Stimulated activated naive CD8-positive, alpha-beta T cell treated with anti-CD3 and anti-CD28 coated beads, Interleukin-15, amount 100 ng/mL, for 72 hours (primary cell): Measurements from ENCODE around the gene TSPEAR.

Source experiments
- ATAC-seq: fragments of 150-1000 bp; cut with Tn5 transposase; 2 replicates; pipeline ENCODE4 v1.10.0; 2021; ENCODE audit warnings: mild to moderate bottlenecking, moderate library complexity
- DNase-seq, 2 donors: peaks; one replicate each; pipeline ENCODE4 v3.0.0; 2021 to 2022
- H3K27ac Mint-ChIP-seq, 2 donors: one replicate each; pipeline ENCODE4 v1.8.0; 2022; ENCODE audit warnings: mild to moderate bottlenecking in 2 of 2, mixed read lengths in 2 of 2, moderate library complexity in 2 of 2
- H3K27me3 Mint-ChIP-seq: one replicate; pipeline ENCODE4 v1.8.0; 2022; ENCODE audit warnings: mixed read lengths
- H3K4me1 Mint-ChIP-seq: one replicate; pipeline ENCODE4 v1.8.0; 2022; ENCODE audit warnings: mild to moderate bottlenecking, mixed read lengths
- H3K4me3 Mint-ChIP-seq, 2 donors: one replicate each; pipeline ENCODE4 v1.8.0; 2022; ENCODE audit warnings: mild to moderate bottlenecking in 2 of 2, mixed read lengths in 2 of 2, moderate library complexity in 1 of 2
- H3K9me3 Mint-ChIP-seq, 2 donors: one replicate each; pipeline ENCODE4 v1.8.0; 2022; ENCODE audit warnings: mixed read lengths in 2 of 2

TSPEAR gene

DNA sequence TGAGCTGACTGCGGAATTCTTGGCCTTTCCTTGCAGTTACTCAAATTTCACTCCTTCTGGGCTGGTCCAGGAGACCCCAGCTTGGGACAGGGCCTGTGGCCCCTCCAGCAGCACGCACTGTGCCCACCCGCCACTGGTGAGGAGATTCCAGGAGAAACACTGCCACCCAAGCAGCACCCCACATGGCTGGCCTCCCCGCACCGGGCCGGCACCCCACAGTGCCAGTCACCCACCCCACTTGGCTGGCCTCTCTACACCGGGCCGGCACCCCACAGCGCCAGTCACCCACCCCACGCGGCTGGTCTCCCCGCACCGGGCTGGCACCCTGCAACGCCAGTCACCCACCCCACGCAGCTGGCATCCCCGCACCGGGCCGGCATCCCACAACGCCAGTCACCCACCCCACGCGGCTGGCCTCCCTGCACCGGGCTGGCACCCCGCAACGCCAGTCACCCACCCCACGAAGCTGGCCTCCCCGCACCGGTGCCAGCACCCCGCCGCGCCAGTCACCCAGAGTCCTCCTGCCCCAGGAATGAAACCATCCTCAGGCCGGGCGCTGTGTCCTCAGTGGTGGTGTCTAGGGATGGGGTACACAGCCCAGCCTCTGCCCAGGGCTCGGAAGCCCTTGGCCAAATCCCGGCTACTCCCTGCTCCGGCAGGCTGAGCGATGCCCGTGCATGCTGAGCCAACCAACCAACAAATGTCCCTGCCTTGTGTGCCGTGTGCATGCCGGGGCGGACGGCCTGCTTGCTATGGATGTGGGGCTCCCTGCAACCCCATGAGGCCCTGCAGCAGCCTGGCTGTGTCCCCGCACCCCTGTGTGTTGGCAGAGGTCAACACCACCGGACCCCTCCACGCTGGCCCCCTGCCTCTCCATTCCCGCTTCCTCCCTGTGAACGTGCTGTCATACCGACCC, 38.6 kb upstream of the TSPEAR start:
- no peaks in the 10 kb centered on the region for H3K4me1 Mint-ChIP-seq
- DNase-seq: no peak
- ATAC-seq: peak; percentile 69
- peaks cover 22% of the 10 kb centered on the region for H3K27me3 Mint-ChIP-seq
- peak overlapping the region in 1 of 2 donors; percentile 79 for H3K27ac Mint-ChIP-seq
- no peaks in the 10 kb centered on the region for H3K9me3 Mint-ChIP-seq
- H3K4me3 Mint-ChIP-seq: no peak overlapping the region

DNA sequence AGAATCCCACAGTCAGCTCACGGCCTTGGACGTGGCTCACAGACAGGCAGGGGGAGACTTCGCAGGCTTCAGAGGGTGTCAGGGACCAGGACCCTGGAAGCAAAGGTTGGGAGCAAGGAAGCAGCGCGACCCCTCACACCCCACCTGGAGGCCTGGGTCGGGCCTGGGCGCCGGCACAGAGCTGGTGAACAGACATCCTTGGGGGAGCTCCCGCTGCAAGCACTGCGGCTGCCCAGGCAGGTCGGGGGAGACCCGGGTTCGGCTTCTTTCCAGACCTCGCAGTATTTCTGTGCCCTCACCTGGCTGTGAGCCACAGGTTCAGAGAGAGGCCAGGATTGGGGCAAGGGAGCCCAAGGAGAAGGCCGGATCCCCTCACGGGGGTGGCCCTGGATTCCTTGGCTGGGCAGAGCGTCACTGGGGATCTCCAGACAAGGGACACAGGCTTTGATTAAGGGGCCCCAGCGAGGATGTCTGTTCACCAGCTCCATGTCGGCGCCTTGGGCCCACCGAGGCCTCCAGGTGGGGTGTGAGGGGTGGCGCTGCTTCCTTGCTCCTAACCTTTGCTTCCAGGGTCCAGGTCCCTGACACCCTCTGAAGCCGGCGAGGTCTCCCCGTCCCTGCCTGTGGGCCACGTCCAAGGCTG, 37.9 kb upstream of the TSPEAR start:
- peaks cover 22% of the 10 kb centered on the region for H3K27me3 Mint-ChIP-seq
- no peaks in the 10 kb centered on the region for H3K9me3 Mint-ChIP-seq
- DNase-seq (no peak), ATAC-seq (no peak)
- no peak overlapping the region for H3K4me3 Mint-ChIP-seq
- H3K27ac Mint-ChIP-seq: no peak overlapping the region
- no peaks in the 10 kb centered on the region for H3K4me1 Mint-ChIP-seq

DNA sequence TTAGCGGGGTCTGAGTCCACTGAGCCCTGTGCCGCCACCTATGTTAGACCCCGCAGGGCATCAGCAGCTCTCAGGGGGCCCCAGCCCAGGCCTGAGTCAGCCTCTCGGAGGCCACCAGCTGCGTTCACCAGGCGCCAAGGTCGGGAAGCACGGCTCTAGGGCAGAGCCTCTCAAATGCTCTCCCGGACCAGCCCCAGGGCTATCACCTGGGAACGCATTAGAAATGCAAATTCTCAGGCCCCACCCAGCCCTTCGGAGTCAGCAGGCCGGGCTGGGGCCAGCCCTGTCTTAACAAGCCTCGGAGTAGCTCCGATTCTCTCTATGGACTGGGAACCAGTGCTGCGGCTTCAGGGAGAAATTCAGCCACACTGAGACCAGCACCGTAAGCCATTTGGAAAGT, 37.2 kb upstream of the TSPEAR start:
- Mint-ChIP-seq H3K27ac (no peak overlapping the region), H3K9me3 (no peaks in the 10 kb centered on the region), H3K4me1 (no peaks in the 10 kb centered on the region), H3K27me3 (peaks cover 22% of the 10 kb centered on the region), H3K4me3 (no peak overlapping the region)
- no peak for ATAC-seq
- DNase-seq: no peak

DNA sequence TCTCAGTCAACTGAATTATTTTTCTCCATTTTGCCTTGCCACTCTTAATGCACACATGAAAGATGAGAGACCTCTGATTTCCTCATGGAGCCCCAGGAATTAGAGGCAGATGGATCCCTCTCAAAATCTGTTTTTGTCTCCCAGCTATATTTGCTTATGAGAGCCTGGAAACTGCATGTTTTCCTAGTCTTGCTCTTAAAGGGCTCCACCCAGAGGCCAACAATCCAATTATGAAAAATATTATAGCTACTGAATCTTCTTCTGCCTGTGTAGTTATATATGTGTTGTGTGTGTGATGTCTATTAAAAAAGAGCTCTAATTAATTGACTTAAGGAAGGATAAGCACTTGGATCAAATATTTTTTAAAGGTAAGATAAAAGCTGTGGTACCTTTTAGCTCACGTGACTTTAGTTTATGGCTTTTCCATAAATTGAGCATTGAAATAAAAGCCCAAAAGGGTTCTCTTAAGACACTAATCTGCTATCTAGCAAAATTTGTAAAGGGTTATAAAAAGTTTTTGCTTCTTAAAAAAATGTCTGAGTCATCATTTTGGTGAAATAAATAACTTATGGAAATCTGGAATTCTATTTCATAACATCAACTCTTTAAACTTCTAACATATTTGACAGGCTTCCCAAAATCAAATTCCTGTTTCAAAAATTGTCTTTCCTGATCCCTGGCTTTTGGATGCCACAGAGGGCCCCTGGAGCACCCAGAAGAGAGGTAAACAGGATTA, 31.2 kb upstream of the TSPEAR start:
- H3K27me3 Mint-ChIP-seq: no peaks in the 10 kb centered on the region
- no peak overlapping the region for H3K4me3 Mint-ChIP-seq
- H3K27ac Mint-ChIP-seq: no peak overlapping the region
- ATAC-seq: no peak
- H3K4me1 Mint-ChIP-seq: no peaks in the 10 kb centered on the region
- peaks cover 0 to 19% of the 10 kb centered on the region in 2 donors for H3K9me3 Mint-ChIP-seq
- no peak for DNase-seq

DNA sequence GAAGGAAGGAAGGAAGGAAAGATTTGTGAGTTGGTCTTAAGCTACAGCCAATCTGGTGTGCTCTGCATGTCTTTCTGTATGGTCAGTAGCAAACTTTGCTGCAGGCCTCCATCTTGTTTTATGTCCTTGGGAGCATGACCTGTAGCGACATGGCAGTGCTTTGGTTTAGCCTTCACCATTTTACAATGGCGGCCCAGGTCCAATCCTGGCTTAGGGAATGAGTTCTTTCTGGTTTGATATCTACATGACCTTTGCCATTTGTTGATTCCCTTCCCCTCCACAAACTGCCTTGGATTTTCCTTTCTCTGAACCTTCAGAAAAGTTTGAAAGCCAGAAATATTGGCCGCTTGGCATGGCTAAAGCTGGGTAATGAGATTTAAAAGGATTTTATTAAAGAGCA, 30.5 kb upstream of the TSPEAR start:
- DNase-seq: no peak
- Mint-ChIP-seq H3K4me3 (no peak overlapping the region), H3K27me3 (no peaks in the 10 kb centered on the region), H3K27ac (no peak overlapping the region), H3K4me1 (no peaks in the 10 kb centered on the region), H3K9me3 (peaks cover 0 to 25% of the 10 kb centered on the region in 2 donors)
- ATAC-seq: no peak

DNA sequence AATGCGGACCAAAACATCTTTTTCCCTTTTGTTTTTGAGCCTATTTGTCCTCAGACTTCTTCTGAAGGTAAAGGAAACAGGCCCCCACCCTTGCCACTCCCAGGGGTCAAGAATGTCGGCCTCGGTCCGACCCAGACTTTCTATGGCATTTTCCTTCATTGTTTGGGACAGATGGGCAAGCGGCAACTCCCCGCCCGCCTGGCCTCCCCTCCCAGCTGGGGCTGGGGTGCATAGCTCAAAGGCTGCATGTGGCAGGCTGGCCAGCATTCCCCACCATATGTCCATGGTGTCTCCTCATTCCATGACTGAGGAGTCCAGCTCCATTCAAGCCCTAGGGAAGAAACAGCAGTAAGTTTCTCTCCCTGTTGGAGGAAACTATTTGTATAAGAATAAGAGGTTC, 29.4 kb upstream of the TSPEAR start:
- H3K4me3 Mint-ChIP-seq: no peak overlapping the region
- ATAC-seq (no peak), DNase-seq (no peak)
- H3K9me3 Mint-ChIP-seq: peaks cover 0 to 34% of the 10 kb centered on the region in 2 donors
- no peaks in the 10 kb centered on the region for H3K4me1 Mint-ChIP-seq
- no peaks in the 10 kb centered on the region for H3K27me3 Mint-ChIP-seq
- H3K27ac Mint-ChIP-seq: no peak overlapping the region

DNA sequence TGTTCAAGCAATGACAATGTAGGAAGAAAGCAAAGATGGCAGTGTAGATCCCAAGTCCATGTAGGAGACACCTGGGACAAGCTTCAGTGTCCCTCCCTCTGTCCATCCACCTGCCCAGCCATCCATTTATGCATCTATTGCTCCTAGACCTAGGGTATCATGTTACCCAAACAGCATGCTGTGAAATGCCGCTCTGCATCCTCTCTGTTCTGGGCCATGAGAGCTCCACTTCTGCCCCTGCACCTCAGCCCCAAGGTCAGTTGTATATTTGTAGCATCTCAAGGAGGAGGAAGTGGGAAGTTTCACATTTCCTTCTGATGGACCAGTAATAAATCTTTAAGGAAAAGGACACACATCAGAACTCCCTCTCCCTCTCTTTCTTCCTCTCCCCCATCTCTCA, 27.9 kb upstream of the TSPEAR start:
- Mint-ChIP-seq H3K9me3 (peaks cover 0 to 34% of the 10 kb centered on the region in 2 donors), H3K4me1 (no peaks in the 10 kb centered on the region), H3K4me3 (no peak overlapping the region), H3K27me3 (no peaks in the 10 kb centered on the region), H3K27ac (no peak overlapping the region)
- ATAC-seq: no peak
- no peak for DNase-seq

DNA sequence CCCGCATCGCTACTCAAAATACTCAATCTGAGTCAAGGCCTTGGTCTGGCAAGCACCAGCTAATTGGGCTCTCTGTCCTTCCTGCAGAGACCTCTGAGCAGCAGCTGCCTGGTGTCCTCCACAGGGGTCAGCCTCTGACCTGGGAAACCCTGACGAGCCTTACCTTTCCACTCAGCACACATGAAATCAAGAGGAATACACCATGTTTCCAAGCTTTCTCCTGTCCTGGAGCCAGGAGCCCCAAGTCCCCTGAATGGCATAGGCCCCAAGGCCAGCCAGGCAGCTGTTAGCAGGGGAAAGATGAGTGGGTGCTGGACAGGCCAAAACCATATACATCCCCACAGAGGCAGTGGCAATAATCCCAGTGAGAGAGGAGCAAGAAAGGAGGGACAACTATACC, 27.2 kb upstream of the TSPEAR start:
- Mint-ChIP-seq H3K27me3 (no peaks in the 10 kb centered on the region), H3K27ac (no peak overlapping the region), H3K4me3 (no peak overlapping the region), H3K4me1 (no peaks in the 10 kb centered on the region), H3K9me3 (peaks cover 0 to 34% of the 10 kb centered on the region in 2 donors)
- DNase-seq (no peak), ATAC-seq (no peak)

DNA sequence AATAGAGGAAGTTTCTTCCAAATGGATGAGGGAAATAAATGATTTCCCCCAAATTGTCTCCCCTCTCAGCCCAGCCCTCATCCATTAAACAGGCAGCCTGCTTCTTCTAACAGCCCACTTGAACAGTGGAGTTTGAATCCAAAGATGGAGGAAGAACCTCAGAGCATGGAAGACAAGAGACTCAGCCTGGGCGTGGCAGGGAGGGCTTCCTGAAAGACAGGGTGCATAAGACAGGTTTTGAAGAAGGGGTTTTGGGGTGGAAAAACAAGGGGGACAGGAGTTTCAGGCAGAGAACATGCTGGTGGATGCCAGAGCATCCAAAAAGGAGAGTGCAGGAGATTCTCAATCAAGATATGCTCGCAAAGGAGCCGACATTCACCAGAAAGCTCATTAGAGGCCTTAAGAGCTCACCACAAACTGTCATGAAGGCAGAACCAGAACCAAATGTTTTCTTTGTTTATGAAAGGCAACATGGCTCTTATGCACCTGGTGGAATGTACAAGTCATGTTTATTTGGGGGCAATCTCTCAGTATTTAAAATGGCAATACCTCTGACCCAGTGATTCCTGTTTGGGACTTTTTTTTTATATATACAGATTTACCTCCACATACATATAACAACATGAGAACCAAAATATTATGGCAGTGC, 26.5 kb upstream of the TSPEAR start:
- Mint-ChIP-seq H3K27me3 (no peaks in the 10 kb centered on the region), H3K27ac (no peak overlapping the region), H3K4me3 (no peak overlapping the region), H3K9me3 (peaks cover 0 to 34% of the 10 kb centered on the region in 2 donors), H3K4me1 (no peaks in the 10 kb centered on the region)
- no peak for ATAC-seq
- DNase-seq: no peak

DNA sequence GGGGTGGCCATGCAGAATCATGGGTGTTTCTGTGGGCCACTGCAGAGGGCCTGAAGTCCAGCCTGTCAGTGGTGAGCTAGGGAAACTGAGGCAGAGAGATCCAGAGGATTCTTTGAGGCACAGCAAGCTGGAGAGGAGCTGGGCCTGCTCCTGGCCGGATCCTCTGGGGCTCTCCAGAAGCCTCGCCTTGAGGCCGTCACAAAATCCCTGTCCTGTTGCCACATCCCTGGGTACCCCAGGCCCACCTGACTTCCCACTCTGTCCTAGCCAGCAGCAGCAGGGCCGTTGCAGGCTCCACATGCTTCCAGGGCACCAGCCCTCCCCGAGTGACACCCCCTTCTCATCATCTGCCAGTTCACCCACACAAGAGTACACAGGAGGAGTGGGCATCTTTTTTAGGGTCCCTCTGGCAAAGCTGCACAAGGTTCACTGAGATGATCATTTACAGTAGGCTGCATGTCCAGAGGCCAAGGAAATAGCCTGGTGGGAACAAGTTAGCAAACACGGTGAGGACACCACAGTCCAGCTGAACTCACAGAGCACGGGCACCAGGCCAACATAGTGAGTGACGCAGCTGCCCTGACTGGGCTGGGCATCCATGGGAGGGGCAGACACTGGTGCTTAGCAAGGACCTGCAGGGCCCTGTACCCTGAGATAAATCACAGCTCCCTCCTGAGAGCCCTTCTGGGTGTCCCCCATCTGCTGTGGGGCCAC, 25.1 kb upstream of the TSPEAR start:
- peaks cover 0 to 34% of the 10 kb centered on the region in 2 donors for H3K9me3 Mint-ChIP-seq
- H3K27ac Mint-ChIP-seq: peak overlapping the region in 1 of 2 donors; percentile 42
- H3K4me3 Mint-ChIP-seq: no peak overlapping the region
- no peaks in the 10 kb centered on the region for H3K27me3 Mint-ChIP-seq
- ATAC-seq (no peak), DNase-seq (no peak)
- H3K4me1 Mint-ChIP-seq: no peaks in the 10 kb centered on the region

DNA sequence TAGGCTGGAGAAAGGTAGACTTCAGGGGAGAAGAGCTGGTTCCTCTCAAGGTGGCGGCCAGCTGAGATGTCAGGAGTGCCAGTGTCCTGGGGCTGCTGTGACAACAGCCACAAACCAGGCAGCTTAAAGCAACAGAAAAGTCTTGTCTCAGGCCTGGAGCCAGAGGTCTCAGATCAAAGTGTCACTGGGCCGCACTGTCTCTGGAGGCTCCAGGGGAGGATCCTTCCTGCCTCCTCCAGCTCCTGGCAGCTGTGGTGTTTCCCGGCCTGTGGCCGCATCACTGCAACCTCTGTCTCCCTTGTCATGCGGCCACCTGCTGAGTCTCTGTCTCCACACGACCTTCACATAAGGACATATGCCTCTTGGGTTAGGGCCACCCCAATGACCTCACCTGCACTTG, 24.4 kb upstream of the TSPEAR start:
- Mint-ChIP-seq H3K27ac (no peak overlapping the region), H3K4me1 (no peaks in the 10 kb centered on the region), H3K9me3 (peaks cover 0 to 34% of the 10 kb centered on the region in 2 donors), H3K4me3 (no peak overlapping the region), H3K27me3 (no peaks in the 10 kb centered on the region)
- ATAC-seq (no peak), DNase-seq (no peak)

DNA sequence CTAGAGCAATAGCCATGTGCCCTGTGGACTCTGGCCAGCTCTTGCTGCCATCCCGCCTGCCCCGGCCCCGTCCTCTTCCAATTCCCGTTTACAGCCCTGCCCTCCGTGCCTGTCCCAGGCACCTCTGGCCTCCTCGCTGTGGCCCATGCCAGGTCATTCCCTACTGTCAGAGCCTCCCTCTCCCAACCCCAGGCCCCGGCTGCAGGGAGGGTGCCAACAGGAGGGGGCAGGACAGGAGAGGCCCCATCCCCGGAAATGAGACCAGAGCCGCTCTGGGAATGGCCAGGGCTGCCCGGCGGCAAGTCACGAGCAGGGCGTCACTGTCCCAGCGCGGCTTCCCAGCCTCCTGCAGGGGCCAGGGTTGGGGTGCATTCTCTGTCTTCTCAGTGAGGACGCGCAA, 23.5 kb upstream of the TSPEAR start:
- ATAC-seq: no peak
- no peak for DNase-seq
- Mint-ChIP-seq H3K4me1 (no peaks in the 10 kb centered on the region), H3K4me3 (no peak overlapping the region), H3K9me3 (peaks cover 0 to 34% of the 10 kb centered on the region in 2 donors), H3K27ac (no peak overlapping the region), H3K27me3 (no peaks in the 10 kb centered on the region)

DNA sequence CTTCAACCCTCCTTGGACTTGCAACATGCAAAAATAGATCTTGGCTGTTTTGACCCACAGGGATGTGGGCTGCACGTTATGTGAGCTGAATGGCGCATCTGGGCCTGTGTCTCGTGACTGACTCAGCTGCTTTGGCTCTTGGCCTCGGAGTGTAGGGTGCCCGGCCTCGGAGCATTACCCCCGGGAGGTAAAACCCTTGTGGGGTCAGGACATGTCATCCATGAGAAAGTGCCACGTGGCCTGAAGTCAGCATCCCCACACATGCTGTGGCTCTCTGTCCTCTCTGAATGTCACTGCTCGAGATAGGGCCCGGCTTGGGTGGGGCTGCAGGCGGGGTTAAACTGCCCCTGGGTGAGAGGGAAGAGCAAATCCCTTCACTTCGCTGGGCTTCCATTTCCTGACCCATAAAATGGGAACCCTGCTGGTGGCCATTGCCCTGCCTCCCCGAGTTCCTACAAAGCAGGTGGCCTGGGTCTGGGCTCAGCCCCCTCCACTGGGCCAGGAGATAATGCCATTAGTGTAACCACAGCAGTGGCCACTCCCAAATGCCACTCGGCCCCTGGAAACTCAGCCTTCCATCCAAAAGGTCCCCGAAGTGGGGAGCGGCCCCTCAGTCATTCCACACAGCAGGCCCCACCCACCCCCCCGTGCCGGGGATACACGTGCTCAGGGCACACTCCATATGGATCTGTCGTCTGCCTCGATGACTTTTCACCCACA, 22.8 kb upstream of the TSPEAR start:
- ATAC-seq (no peak), DNase-seq (no peak)
- no peak overlapping the region for H3K4me3 Mint-ChIP-seq
- H3K27ac Mint-ChIP-seq: no peak overlapping the region
- no peaks in the 10 kb centered on the region for H3K27me3 Mint-ChIP-seq
- H3K4me1 Mint-ChIP-seq: no peaks in the 10 kb centered on the region
- H3K9me3 Mint-ChIP-seq: peaks cover 0 to 28% of the 10 kb centered on the region in 2 donors

DNA sequence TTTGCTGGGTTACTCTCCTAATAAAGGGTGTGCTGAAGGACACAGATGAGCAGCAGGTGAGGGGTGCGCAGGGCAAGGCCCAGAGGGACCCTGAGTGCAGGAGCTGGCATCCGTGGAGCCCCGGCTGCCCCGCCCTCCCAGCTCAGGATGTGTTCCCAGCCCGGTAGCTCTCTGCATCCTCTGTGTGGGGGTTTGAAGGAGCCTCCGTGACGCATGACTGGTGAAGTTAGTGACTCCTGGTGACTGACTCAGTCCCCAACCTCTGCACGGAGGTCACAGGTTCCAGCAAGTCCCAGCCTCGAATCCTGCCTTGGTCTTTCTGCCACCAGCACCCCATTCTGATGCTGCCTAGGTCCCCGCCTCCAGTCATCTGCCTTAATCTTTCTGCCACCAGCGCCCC, 21.6 kb upstream of the TSPEAR start:
- Mint-ChIP-seq H3K27me3 (no peaks in the 10 kb centered on the region), H3K27ac (no peak overlapping the region), H3K4me1 (no peaks in the 10 kb centered on the region), H3K4me3 (no peak overlapping the region), H3K9me3 (peaks cover 0 to 19% of the 10 kb centered on the region in 2 donors)
- DNase-seq: no peak
- ATAC-seq: no peak
